Panc1 (cell line): ENCODE measurements around the gene RTCA. TPM values are rescaled to one million over a fixed set of nuclear protein-coding genes. Genes with fewer than 3 reads are reported as not detected.

ENCODE experiments used
- ATAC-seq: fragments of 200-7000 bp; cut with Tn5 transposase; 2 replicates; pipeline ENCODE4 v1.9.1; 2020; ENCODE audit warnings: mild to moderate bottlenecking, moderate library complexity
- BruUV-seq: library from RNA; stranded (reverse); fragments of 400-500 nt; replicated peaks from 2 replicates; lab custom pipeline; 2021; lab: Mats Ljungman, UMichigan
- CTCF ChIA-PET: fragments of 300-600 bp; sonication (Branson Sonifier 250); formaldehyde crosslinking; loops from one replicate; lab custom pipeline; 2022; ENCODE audit warnings: antibody characterized with exemption; lab: Charles Lee
- POLR2A ChIA-PET: fragments of 300-600 bp; sonication (Branson Sonifier 250); formaldehyde crosslinking; loops from one replicate; lab custom pipeline; 2022; ENCODE audit warnings: antibody characterized with exemption; lab: Charles Lee
- DNase-seq: peaks from one replicate; pipeline ENCODE4 v3.0.0-alpha.2; 2010; ENCODE audit warnings: low read depth, low spot score
- H3K27ac ChIP-seq: 2 replicates; pipeline ENCODE4 v1.5.1; 2011; ENCODE audit warnings: mild to moderate bottlenecking, low read length, inconsistent platforms
- H3K27me3 ChIP-seq: fragments of 200-500 bp; sonication (Bioruptor generic); 2 replicates; pipeline ENCODE4 v1.6.0; 2014; ENCODE audit warnings: low read length, inconsistent platforms; ENCODE audit not compliant: control insufficient read depth, insufficient read depth
- H3K36me3 ChIP-seq: fragments of 200-500 bp; sonication (Bioruptor generic); 2 replicates; pipeline ENCODE4 v1.5.1; 2014; ENCODE audit warnings: inconsistent platforms, mild to moderate bottlenecking, low read length, moderate library complexity; ENCODE audit not compliant: control insufficient read depth, insufficient read depth
- H3K4me1 ChIP-seq: 2 replicates; pipeline ENCODE4 v1.5.1; 2011; ENCODE audit warnings: inconsistent platforms, mild to moderate bottlenecking, low read length, moderate library complexity; ENCODE audit not compliant: control insufficient read depth, insufficient read depth
- H3K4me3 ChIP-seq, 2 experiments: 2 replicates each; pipeline ENCODE4 v1.5.1; 2011 to 2012; ENCODE audit warnings: low read depth in 2 of 2, low read length in 2 of 2, mild to moderate bottlenecking in 2 of 2, inconsistent platforms in 1 of 2, moderate library complexity in 1 of 2
- H3K9me3 ChIP-seq: fragments of 200-500 bp; sonication (Bioruptor generic); 2 replicates; pipeline ENCODE4 v1.5.1; 2014; ENCODE audit warnings: low read depth, mild to moderate bottlenecking, inconsistent platforms, low read length, moderate library complexity; ENCODE audit not compliant: control insufficient read depth, insufficient read depth
- POLR2AphosphoS5 ChIP-seq: IDR thresholded peaks from 2 replicates; pipeline ENCODE4 v1.6.1; 2012; ENCODE audit warnings: mild to moderate bottlenecking, low read depth, low read length, moderate library complexity
- SIN3A ChIP-seq: IDR thresholded peaks from 2 replicates; pipeline ENCODE4 v1.6.1; 2012; ENCODE audit warnings: low read depth, mild to moderate bottlenecking, low read length, moderate library complexity, borderline replicate concordance; ENCODE audit not compliant: insufficient read depth
- TCF7L2 ChIP-seq: IDR thresholded peaks from 2 replicates; pipeline ENCODE4 v1.6.1; 2011; ENCODE audit warnings: mild to moderate bottlenecking, low read depth, low read length, inconsistent platforms
- in situ Hi-C: cut with HindIII; loops from 2 replicates; pipeline ENCODE4 v1.10.0; 2016; ENCODE audit warnings: low sequenced_read_pairs, low pct_unique_long_range_greater_than_20kb
- intact Hi-C: fragments of 100-400 bp; cut with micrococcal nuclease; formaldehyde crosslinking; loops from one replicate; pipeline ENCODE4 v1.10.0; 2022; ENCODE audit not compliant: unreplicated experiment
- total RNA-seq: library from RNA; stranded (reverse); gene quantifications from one replicate; pipeline ENCODE4 v1.2.1, GENCODE V29; 2021; ENCODE audit not compliant: unreplicated experiment
- TF ChIP-seq, protein P1 (sequence below), 2 experiments: IDR thresholded peaks; 2 replicates each; pipeline ENCODE4 v1.6.1; 2011 to 2012; ENCODE audit warnings: low read depth in 2 of 2, control low read depth in 1 of 2, low read length in 1 of 2, mild to moderate bottlenecking in 1 of 2, moderate library complexity in 1 of 2; ENCODE audit not compliant: insufficient read depth in 1 of 2
- TF ChIP-seq, protein P2 (sequence below): fragments of 450-650 bp; IDR thresholded peaks from 2 replicates; pipeline ENCODE4 v1.5.1; 2017; ENCODE audit warnings: mild to moderate bottlenecking

The RTCA gene
- total RNA-seq, 1 experiment from 2014 or later: 33.1 TPM

DNA sequence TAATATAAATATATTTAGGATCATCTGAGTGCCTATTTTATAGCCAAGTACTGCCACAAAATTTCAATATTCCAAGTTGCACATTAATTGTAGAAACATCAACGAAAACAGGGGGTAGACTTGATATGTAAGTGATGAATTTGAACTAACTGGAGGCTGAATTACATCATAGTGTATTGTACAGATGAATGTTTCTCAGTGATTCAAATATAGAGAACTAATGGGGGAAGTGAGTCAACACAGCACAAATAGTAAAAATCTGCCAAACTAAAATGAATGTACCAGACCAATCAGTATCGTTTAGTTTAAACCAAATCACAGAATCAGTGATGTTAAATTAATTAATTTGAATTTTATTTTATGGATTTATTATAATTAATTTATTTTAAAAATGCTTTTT lies 42.8 kb downstream of the RTCA start:
- H3K9me3 ChIP-seq: no peaks in the 10 kb centered on the region
- ATAC-seq: no peak
- intact Hi-C loops: no loop called here

DNA sequence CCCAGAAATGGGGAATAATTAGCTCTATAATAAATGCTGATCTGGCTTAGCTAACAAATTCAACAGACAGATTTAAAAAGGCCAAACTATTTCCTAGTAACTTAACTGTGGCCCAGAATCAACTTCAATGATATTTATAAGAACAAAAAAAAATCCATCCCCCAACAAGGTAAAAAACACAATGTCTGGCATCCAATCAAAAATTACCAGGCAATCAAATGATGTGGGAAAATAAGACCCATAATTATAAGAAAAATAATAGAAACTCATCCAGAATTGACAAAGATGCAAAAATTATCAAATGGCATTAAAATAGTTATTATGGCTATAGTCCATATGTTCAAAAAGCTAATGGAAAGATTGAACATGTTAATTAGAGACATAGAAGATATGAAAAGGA lies 43.8 kb downstream of the RTCA start:
- TF ChIP-seq, protein P1, sequence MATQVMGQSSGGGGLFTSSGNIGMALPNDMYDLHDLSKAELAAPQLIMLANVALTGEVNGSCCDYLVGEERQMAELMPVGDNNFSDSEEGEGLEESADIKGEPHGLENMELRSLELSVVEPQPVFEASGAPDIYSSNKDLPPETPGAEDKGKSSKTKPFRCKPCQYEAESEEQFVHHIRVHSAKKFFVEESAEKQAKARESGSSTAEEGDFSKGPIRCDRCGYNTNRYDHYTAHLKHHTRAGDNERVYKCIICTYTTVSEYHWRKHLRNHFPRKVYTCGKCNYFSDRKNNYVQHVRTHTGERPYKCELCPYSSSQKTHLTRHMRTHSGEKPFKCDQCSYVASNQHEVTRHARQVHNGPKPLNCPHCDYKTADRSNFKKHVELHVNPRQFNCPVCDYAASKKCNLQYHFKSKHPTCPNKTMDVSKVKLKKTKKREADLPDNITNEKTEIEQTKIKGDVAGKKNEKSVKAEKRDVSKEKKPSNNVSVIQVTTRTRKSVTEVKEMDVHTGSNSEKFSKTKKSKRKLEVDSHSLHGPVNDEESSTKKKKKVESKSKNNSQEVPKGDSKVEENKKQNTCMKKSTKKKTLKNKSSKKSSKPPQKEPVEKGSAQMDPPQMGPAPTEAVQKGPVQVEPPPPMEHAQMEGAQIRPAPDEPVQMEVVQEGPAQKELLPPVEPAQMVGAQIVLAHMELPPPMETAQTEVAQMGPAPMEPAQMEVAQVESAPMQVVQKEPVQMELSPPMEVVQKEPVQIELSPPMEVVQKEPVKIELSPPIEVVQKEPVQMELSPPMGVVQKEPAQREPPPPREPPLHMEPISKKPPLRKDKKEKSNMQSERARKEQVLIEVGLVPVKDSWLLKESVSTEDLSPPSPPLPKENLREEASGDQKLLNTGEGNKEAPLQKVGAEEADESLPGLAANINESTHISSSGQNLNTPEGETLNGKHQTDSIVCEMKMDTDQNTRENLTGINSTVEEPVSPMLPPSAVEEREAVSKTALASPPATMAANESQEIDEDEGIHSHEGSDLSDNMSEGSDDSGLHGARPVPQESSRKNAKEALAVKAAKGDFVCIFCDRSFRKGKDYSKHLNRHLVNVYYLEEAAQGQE (IDR thresholded peaks at IDR 0.05; ENCODE audit: insufficient read depth in 1 of 2, low read depth in 2 of 2, low read length in 1 of 2): no peak
- no peak for TF ChIP-seq TCF7L2
- TF ChIP-seq SIN3A: no peak
- no peak for TF ChIP-seq POLR2AphosphoS5
- H3K27me3 ChIP-seq: no peaks in the 10 kb centered on the region
- H3K4me3 ChIP-seq: no peak overlapping the region
- intact Hi-C loops (no loop called here), in situ Hi-C loops (no loop called here)
- POLR2A ChIA-PET: no interaction called here
- no peaks in the 10 kb centered on the region for H3K9me3 ChIP-seq
- H3K36me3 ChIP-seq: no peaks in the 10 kb centered on the region
- ATAC-seq (no peak), DNase-seq (no peak)
- CTCF ChIA-PET: interaction anchor here (0.5 kb wide), 1 partner anchor 192 kb away, joined by 3 read pairs; no protein-coding TSS in a partner anchor
- H3K27ac ChIP-seq: no peak overlapping the region
- BruUV-seq: no TSS peak
- no peaks in the 10 kb centered on the region for H3K4me1 ChIP-seq

More for the DNA sequence above, 42.8 kb downstream of the RTCA start:
- no peak for DNase-seq
- POLR2A ChIA-PET: no interaction called here
- no TSS peak for BruUV-seq
- CTCF ChIA-PET: no interaction called here
- Histone ChIP-seq H3K4me3 (no peak overlapping the region), H3K27me3 (no peaks in the 10 kb centered on the region), H3K36me3 (no peaks in the 10 kb centered on the region), H3K27ac (no peak overlapping the region), H3K4me1 (no peaks in the 10 kb centered on the region)
- TF ChIP-seq SIN3A (no peak), POLR2AphosphoS5 (no peak), TCF7L2 (no peak)
- TF ChIP-seq, protein P1 (IDR thresholded peaks at IDR 0.05; ENCODE audit: insufficient read depth in 1 of 2, low read depth in 2 of 2, low read length in 1 of 2): no peak
- in situ Hi-C loops: no loop called here

DNA sequence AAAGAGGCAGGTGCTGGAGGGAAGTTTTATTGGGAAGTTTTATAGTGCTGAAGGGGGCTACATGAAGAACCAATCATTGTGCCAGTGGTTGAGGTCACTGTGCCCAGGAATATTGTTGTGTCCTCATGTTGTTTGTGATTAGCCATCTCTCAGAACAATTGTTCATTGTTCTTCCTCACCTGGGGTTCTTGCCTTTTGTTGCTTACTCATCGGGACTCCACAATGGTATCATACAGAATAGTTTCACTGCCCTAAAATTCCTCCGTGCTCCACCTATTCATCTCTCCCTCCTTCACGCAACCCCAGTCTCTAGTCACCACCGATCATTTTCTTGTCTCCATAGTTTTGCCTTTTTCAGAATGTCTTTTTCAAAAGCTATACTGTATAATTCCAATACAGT lies 47.4 kb downstream of the RTCA start:
- Histone ChIP-seq H3K27ac (no peak overlapping the region), H3K9me3 (no peaks in the 10 kb centered on the region), H3K27me3 (no peaks in the 10 kb centered on the region), H3K36me3 (no peaks in the 10 kb centered on the region), H3K4me3 (no peak overlapping the region), H3K4me1 (no peaks in the 10 kb centered on the region)
- POLR2A ChIA-PET: no interaction called here
- CTCF ChIA-PET: no interaction called here
- no peak for DNase-seq
- in situ Hi-C loops: no loop called here
- intact Hi-C loops: no loop called here
- ATAC-seq: no peak
- no TSS peak for BruUV-seq
- TF ChIP-seq POLR2AphosphoS5: no peak
- no peak for TF ChIP-seq SIN3A
- TF ChIP-seq, protein P1 (IDR thresholded peaks at IDR 0.05; ENCODE audit: insufficient read depth in 1 of 2, low read depth in 2 of 2, low read length in 1 of 2): no peak
- TF ChIP-seq, protein P2, sequence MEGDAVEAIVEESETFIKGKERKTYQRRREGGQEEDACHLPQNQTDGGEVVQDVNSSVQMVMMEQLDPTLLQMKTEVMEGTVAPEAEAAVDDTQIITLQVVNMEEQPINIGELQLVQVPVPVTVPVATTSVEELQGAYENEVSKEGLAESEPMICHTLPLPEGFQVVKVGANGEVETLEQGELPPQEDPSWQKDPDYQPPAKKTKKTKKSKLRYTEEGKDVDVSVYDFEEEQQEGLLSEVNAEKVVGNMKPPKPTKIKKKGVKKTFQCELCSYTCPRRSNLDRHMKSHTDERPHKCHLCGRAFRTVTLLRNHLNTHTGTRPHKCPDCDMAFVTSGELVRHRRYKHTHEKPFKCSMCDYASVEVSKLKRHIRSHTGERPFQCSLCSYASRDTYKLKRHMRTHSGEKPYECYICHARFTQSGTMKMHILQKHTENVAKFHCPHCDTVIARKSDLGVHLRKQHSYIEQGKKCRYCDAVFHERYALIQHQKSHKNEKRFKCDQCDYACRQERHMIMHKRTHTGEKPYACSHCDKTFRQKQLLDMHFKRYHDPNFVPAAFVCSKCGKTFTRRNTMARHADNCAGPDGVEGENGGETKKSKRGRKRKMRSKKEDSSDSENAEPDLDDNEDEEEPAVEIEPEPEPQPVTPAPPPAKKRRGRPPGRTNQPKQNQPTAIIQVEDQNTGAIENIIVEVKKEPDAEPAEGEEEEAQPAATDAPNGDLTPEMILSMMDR: no peak
- TF ChIP-seq TCF7L2: no peak
